Astrocyte (in vitro differentiated cells and primary cell): ENCODE results near the gene BMP6. TPM values are rescaled to one million over a fixed set of nuclear protein-coding genes. Genes with fewer than 3 reads are reported as not detected.

Source experiments
- DNase-seq: peaks from one replicate; pipeline ENCODE4 v3.0.0-alpha.2; 2010; ENCODE audit warnings: low read depth
- FAIRE-seq: peaks from 2 replicates; lab custom pipeline; 2011; peaks lifted over from hg19 to GRCh38; lab: Jason Lieb, UNC
- H2AFZ ChIP-seq: 2 replicates; pipeline ENCODE4 v1.6.0; 2012; ENCODE audit warnings: low read depth, low read length, inconsistent platforms
- H3K27ac ChIP-seq: 2 replicates; pipeline ENCODE4 v1.5.1; 2011; ENCODE audit warnings: low read depth, low read length, inconsistent platforms
- H3K27me3 ChIP-seq: 2 replicates; pipeline ENCODE4 v1.6.0; 2011; ENCODE audit warnings: low read length, inconsistent platforms; ENCODE audit not compliant: insufficient read depth
- H3K36me3 ChIP-seq: 2 replicates; pipeline ENCODE4 v1.5.1; 2011; ENCODE audit warnings: low read length, inconsistent platforms; ENCODE audit not compliant: insufficient read depth
- H3K4me1 ChIP-seq: 2 replicates; pipeline ENCODE4 v1.5.1; 2011; ENCODE audit warnings: low read length, inconsistent platforms; ENCODE audit not compliant: insufficient read depth
- H3K4me2 ChIP-seq: 2 replicates; pipeline ENCODE4 v1.6.0; 2012; ENCODE audit warnings: low read length, inconsistent platforms
- H3K4me3 ChIP-seq: 2 replicates; pipeline ENCODE4 v1.5.1; 2011; ENCODE audit warnings: low read depth, mild to moderate bottlenecking, low read length, inconsistent platforms; ENCODE audit not compliant: insufficient read depth
- H3K79me2 ChIP-seq: 2 replicates; pipeline ENCODE4 v1.6.0; 2012; ENCODE audit warnings: mild to moderate bottlenecking, low read length, inconsistent platforms; ENCODE audit not compliant: insufficient read depth
- H3K9ac ChIP-seq: 2 replicates; pipeline ENCODE4 v1.6.0; 2012; ENCODE audit warnings: mild to moderate bottlenecking, low read length, inconsistent platforms
- H3K9me3 ChIP-seq: 2 replicates; pipeline ENCODE4 v1.5.1; 2012; ENCODE audit warnings: low read depth, mild to moderate bottlenecking, low read length, inconsistent platforms; ENCODE audit not compliant: insufficient read depth
- H4K20me1 ChIP-seq: 2 replicates; pipeline ENCODE4 v1.6.0; 2012; ENCODE audit warnings: low read length, inconsistent platforms; ENCODE audit not compliant: insufficient read depth
- H3K27ac Mint-ChIP-seq: one replicate; pipeline ENCODE4 v1.8.0; 2021; ENCODE audit warnings: mild to moderate bottlenecking, mixed read lengths; ENCODE audit not compliant: unreplicated experiment
- H3K27me3 Mint-ChIP-seq: one replicate; pipeline ENCODE4 v1.8.0; 2021; ENCODE audit warnings: low read depth, mixed read lengths; ENCODE audit not compliant: unreplicated experiment
- H3K36me3 Mint-ChIP-seq: one replicate; pipeline ENCODE4 v1.8.0; 2021; ENCODE audit warnings: low read depth, mixed read lengths; ENCODE audit not compliant: unreplicated experiment
- H3K4me1 Mint-ChIP-seq: one replicate; pipeline ENCODE4 v1.8.0; 2021; ENCODE audit warnings: low read depth, mixed read lengths; ENCODE audit not compliant: unreplicated experiment
- H3K4me3 Mint-ChIP-seq: one replicate; pipeline ENCODE4 v1.8.0; 2021; ENCODE audit warnings: mild to moderate bottlenecking, moderate library complexity, mixed read lengths; ENCODE audit not compliant: unreplicated experiment
- H3K9me3 Mint-ChIP-seq: one replicate; pipeline ENCODE4 v1.8.0; 2021; ENCODE audit warnings: mild to moderate bottlenecking, mixed read lengths; ENCODE audit not compliant: unreplicated experiment
- EZH2 ChIP-seq: IDR thresholded peaks from 2 replicates; pipeline ENCODE4 v1.6.1; 2012; ENCODE audit warnings: mild to moderate bottlenecking, low read length, inconsistent platforms; ENCODE audit not compliant: insufficient read depth
- total RNA-seq: library from RNA; stranded (reverse); gene quantifications from 2 replicates; pipeline ENCODE4 v1.2.1, GENCODE V29; 2021
- TF ChIP-seq, protein P1 (sequence below): IDR thresholded peaks from 2 replicates; pipeline ENCODE4 v1.5.1; 2011; ENCODE audit warnings: low read depth, mild to moderate bottlenecking, inconsistent platforms, low read length, moderate library complexity; ENCODE audit not compliant: insufficient read depth

Gene BMP6
- total RNA-seq, 1 donor from 2014 or later = 2.8 TPM

DNA sequence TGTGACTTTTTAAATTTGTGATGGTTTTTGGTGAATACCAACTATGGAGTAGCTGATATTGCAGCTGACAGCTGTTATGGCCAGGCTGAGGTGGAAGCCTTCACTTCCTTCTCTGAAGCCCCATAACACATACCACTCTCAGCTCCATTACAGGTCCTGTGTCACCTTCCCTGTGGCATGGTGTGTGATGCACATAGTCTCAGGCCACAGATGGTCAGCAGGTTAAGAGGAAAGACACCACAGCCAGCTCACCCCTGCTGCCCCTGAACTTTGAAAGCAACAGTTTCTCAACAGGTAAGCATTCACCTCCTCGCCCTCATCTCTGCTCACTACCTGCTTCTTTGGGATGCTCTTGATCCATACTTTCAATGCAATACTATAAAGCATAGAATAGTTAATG lies 177.0 kb downstream of the BMP6 start:
- no peaks in the 10 kb centered on the region for H3K27me3 Mint-ChIP-seq
- H3K27ac Mint-ChIP-seq = no peak overlapping the region
- no peak overlapping the region for H3K27ac ChIP-seq
- H3K4me1 Mint-ChIP-seq = peaks cover 6% of the 10 kb centered on the region
- no peak for FAIRE-seq
- peaks cover 23% of the 10 kb centered on the region for H3K36me3 Mint-ChIP-seq
- H3K4me1 ChIP-seq = no peaks in the 10 kb centered on the region
- DNase-seq = no peak
- H3K4me3 ChIP-seq = no peak overlapping the region
- H3K4me3 Mint-ChIP-seq = no peak overlapping the region
- H4K20me1 ChIP-seq = peaks cover 97% of the 10 kb centered on the region
- H3K36me3 ChIP-seq = peaks cover 64% of the 10 kb centered on the region
- H3K9me3 Mint-ChIP-seq = peaks cover 2% of the 10 kb centered on the region
- H3K79me2 ChIP-seq = peaks cover 66% of the 10 kb centered on the region
- H2AFZ ChIP-seq = no peak overlapping the region
- no peaks in the 10 kb centered on the region for H3K9me3 ChIP-seq
- no peak overlapping the region for H3K9ac ChIP-seq
- H3K27me3 ChIP-seq = no peaks in the 10 kb centered on the region
- no peak overlapping the region for H3K4me2 ChIP-seq
- TF ChIP-seq, protein P1, sequence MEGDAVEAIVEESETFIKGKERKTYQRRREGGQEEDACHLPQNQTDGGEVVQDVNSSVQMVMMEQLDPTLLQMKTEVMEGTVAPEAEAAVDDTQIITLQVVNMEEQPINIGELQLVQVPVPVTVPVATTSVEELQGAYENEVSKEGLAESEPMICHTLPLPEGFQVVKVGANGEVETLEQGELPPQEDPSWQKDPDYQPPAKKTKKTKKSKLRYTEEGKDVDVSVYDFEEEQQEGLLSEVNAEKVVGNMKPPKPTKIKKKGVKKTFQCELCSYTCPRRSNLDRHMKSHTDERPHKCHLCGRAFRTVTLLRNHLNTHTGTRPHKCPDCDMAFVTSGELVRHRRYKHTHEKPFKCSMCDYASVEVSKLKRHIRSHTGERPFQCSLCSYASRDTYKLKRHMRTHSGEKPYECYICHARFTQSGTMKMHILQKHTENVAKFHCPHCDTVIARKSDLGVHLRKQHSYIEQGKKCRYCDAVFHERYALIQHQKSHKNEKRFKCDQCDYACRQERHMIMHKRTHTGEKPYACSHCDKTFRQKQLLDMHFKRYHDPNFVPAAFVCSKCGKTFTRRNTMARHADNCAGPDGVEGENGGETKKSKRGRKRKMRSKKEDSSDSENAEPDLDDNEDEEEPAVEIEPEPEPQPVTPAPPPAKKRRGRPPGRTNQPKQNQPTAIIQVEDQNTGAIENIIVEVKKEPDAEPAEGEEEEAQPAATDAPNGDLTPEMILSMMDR = no peak
- no peak for TF ChIP-seq EZH2

DNA sequence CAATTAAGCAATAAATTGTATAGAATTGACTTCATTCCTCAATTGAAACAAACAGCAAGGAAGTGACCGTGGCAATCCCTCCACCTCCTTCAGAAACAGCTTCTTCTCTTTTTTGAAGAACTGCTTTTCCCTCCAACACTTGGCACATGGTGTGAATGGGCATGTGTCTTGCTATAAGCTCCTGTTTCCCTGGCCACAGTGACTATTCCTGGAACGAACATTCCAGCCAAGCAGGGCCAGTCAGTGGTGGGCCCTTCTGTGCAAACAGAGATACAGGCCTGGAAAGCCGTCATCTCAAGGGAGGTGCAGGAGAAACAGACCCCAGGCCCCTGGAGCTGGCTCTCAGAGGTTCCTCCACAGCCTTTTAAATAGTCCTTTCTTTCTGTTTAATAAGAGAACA lies 177.8 kb downstream of the BMP6 start:
- Mint-ChIP-seq H3K27ac (no peak overlapping the region), H3K9me3 (peaks cover 2% of the 10 kb centered on the region), H3K27me3 (no peaks in the 10 kb centered on the region), H3K4me3 (no peak overlapping the region), H3K4me1 (peaks cover 8% of the 10 kb centered on the region), H3K36me3 (peaks cover 19% of the 10 kb centered on the region)
- no peak overlapping the region for H3K9ac ChIP-seq
- H2AFZ ChIP-seq = no peak overlapping the region
- no peak overlapping the region for H3K27ac ChIP-seq
- no peaks in the 10 kb centered on the region for H3K4me1 ChIP-seq
- H3K4me2 ChIP-seq = no peak overlapping the region
- no peaks in the 10 kb centered on the region for H3K9me3 ChIP-seq
- FAIRE-seq = no peak
- H4K20me1 ChIP-seq = peaks cover 96% of the 10 kb centered on the region
- H3K79me2 ChIP-seq = peaks cover 74% of the 10 kb centered on the region
- peaks cover 58% of the 10 kb centered on the region for H3K36me3 ChIP-seq
- H3K27me3 ChIP-seq = no peaks in the 10 kb centered on the region
- no peak for TF ChIP-seq EZH2
- TF ChIP-seq, protein P1 = no peak
- DNase-seq = no peak
- no peak overlapping the region for H3K4me3 ChIP-seq

DNA sequence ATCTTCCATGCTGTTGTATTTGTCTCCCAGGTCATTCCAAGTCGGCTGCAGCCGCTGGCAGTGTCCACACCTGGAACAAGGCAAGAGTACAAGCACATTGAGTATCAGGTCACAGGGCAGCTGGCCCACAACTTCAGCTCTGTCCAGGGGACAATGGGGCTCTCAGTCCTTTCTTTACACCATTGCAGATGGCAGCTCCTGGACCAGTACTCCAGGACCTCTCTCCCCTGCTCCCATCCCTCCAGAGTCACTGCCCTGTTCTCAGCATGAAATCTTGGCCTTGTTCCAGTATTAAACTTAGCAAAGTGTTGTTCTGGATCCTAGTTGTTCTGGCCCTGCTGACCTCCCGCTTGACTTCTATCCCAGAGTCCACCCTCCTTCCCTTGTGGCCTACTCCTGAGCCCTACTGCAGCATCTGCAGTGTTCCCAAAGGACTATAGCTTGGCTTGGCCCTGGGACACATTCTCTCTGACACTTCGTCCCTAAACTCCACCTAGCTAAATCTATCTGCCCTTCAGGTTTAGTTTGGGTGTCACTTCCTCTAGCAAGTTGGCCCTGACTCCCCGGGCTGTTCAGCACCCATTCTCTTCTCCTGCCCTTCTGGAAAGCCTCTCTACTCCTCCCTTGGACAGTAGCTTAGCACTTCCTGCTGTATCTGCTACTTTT lies 178.9 kb downstream of the BMP6 start:
- FAIRE-seq (no peak), DNase-seq (no peak)
- Mint-ChIP-seq H3K9me3 (peaks cover 2% of the 10 kb centered on the region), H3K27ac (no peak overlapping the region), H3K27me3 (no peaks in the 10 kb centered on the region), H3K4me1 (peaks cover 10% of the 10 kb centered on the region), H3K36me3 (peaks cover 16% of the 10 kb centered on the region), H3K4me3 (peak overlapping the region; percentile 14)
- Histone ChIP-seq H4K20me1 (peaks cover 98% of the 10 kb centered on the region), H3K4me2 (no peak overlapping the region), H3K27ac (no peak overlapping the region), H3K27me3 (no peaks in the 10 kb centered on the region), H3K79me2 (peaks cover 85% of the 10 kb centered on the region), H3K9ac (no peak overlapping the region), H2AFZ (no peak overlapping the region), H3K9me3 (no peaks in the 10 kb centered on the region), H3K4me1 (no peaks in the 10 kb centered on the region), H3K36me3 (peaks cover 47% of the 10 kb centered on the region), H3K4me3 (no peak overlapping the region)
- TF ChIP-seq EZH2 = no peak
- TF ChIP-seq, protein P1 = no peak
